Hindlimb muscle (tissue), 1 donor: Measurements from ENCODE around the gene NAIP. TPM values are rescaled to one million over a fixed set of nuclear protein-coding genes. Genes with fewer than 3 reads are reported as not detected.
"Not testable (repeated sequence)": the region's sequence is repeated elsewhere in the genome, so short reads cannot be mapped to it uniquely, and the experiment has no call there.

Experiments used
- DNase-seq: peaks from one replicate; pipeline ENCODE4 v3.0.0-alpha.2; 2013
- polyA plus RNA-seq: library from polyadenylated mRNA; unstranded; fragments of 120-200 nt; gene quantifications from one replicate; pipeline ENCODE4 v1.2.1, GENCODE V29; 2013; ENCODE audit not compliant: insufficient read length

Gene NAIP, protein sequence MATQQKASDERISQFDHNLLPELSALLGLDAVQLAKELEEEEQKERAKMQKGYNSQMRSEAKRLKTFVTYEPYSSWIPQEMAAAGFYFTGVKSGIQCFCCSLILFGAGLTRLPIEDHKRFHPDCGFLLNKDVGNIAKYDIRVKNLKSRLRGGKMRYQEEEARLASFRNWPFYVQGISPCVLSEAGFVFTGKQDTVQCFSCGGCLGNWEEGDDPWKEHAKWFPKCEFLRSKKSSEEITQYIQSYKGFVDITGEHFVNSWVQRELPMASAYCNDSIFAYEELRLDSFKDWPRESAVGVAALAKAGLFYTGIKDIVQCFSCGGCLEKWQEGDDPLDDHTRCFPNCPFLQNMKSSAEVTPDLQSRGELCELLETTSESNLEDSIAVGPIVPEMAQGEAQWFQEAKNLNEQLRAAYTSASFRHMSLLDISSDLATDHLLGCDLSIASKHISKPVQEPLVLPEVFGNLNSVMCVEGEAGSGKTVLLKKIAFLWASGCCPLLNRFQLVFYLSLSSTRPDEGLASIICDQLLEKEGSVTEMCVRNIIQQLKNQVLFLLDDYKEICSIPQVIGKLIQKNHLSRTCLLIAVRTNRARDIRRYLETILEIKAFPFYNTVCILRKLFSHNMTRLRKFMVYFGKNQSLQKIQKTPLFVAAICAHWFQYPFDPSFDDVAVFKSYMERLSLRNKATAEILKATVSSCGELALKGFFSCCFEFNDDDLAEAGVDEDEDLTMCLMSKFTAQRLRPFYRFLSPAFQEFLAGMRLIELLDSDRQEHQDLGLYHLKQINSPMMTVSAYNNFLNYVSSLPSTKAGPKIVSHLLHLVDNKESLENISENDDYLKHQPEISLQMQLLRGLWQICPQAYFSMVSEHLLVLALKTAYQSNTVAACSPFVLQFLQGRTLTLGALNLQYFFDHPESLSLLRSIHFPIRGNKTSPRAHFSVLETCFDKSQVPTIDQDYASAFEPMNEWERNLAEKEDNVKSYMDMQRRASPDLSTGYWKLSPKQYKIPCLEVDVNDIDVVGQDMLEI (N-terminal part only)
- 21.9 TPM for polyA plus RNA-seq

DNA sequence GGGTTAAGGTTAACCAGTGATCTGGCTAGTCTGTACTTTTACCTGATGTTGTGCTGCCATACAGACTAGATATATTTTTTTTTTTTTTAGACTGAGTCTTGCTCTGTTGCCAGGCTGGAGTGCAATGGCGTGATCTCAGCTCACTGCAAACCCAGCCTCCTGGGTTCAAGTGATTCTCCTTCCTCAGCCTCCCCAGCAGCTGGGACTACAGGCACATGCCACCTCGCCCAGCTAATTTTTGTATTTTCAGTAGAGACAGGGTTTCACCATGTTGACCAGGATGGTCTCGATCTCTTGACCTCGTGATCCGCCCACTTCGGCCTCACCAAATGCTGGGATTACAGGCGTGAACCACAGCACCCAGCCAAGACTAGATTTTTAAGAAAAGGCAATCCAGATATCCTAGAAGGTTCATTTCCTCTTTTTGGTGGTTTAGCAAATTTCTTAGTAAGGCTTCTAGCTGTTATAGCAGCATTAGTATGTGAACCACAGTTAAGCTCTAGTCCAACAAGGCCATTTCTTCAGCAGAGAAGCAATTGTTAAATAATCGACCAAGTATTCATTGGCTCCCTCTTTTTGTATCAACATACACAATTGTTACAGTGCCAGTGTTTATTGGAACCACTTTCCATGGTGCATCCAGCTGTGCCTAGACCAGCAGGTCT lies at the start of gene NAIP:
Gene NAIP (minus strand): TSS at position 51 of the 665 bp plus-strand sequence. CDS start 12,424 bp downstream, outside the sequence.
- not testable (repeated sequence) for DNase-seq

DNA sequence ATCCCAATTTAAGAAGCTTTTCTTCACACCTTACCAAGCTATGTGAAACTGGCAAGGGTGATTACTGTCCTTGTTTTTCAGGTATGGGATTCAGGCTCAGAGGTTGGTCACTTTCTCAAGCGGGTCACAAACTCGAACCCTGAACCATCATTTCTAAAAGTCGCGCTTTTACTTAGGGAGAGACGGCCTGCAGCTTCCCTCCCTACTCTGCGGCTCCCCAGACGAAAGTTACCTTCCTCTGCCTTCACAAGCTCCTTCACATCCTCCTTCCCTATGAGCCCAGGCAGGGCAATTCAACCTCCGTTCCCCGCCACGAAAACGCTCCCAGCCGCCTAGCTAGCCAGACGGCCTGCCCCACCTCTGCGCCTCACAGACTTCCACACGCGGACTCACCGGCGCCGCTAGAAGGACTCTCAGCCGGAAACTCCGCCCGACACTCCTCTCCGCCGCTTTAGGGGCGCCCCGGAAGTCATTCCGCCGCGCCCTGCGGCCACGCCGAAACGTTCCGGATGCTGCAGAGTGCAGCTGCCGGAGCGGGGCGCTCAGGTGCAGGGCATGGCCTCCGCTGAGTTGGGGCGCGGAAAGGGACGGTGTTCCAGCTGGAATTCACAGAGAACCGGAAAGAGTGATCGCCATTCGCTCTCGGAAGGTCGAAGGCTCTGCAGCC lies 42.3 kb upstream of the NAIP start, which contains the start of gene GTF2H2:
Gene GTF2H2 (minus strand): TSS at position 415 of the 667 bp plus-strand sequence. CDS start 4,913 bp downstream, outside the sequence.
- DNase-seq: not testable (repeated sequence)

DNA sequence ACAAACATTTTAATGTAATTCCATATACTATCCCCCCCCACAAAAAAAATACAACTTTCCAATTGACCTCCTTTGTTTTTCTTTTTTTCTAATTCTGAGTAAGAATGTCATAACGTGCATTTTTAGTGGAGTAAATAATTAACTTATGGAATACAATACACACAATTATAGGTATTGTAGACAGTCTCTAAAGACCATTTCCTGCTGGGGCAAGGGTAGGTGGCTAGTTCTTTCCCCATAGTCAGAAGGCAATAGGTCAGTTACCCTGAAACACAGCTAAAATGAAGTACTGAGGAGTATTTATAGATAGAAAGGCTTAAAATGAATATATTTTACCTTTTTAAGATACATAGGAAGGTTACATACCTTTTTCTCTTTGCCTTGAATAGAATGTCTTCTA lies 36.2 kb upstream of the NAIP start:
- not testable (repeated sequence) for DNase-seq

DNA sequence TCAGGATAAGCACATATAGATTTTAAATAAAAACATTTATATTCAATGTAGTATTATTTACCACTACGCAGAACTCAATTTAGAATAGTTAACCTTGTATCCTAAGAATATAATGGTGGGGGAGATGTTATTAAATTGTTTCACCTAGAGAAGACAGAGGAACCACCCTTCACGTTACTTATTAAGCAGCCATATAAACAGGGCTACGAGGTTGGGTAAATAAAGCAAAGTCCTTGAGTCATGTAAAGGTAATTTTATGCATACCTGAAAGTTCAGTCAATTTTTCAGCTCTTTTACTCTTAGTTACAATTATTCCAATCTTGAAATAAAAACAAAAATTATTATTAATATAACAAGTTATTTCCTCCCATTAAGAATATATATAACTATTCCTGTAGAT lies 34.3 kb upstream of the NAIP start:
- DNase-seq: not testable (repeated sequence)

DNA sequence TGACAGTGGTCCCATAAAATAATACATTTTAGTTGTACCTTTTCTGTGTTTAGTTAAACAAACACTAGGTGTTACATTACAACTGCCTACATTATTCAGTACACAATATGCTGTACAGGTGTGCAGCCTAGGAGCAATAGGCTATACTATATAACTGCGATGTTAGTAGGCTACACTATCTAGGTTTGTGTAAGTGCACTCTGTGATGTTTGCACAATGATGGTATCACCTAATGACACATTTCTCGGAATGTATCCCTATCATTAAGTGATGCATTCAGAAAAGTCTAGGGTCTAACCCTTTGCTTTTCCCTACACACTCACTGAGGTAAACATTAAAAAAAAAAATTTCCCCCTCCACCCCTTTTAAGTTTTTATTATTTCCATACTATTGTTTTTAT lies 19.7 kb upstream of the NAIP start:
- not testable (repeated sequence) for DNase-seq

DNA sequence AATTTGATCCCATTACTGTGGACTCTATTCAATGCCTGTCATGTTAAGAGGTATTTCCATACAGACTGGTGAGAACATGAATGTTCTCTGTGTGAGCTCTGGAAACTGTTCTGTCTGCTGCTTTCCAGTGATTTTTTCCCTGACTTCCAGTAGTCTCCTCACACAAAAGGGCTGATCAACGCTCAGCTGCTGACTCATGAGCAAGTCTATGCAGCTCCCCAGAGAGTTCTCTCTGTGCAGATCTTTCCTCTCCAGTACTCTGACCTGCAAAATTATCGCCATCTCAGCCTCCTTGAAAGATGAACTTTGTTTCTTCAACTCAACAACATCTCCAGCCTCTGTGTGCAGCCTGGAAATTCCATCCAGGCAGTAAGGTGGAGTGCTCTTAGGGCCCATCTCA lies 19.0 kb upstream of the NAIP start:
- not testable (repeated sequence) for DNase-seq

DNA sequence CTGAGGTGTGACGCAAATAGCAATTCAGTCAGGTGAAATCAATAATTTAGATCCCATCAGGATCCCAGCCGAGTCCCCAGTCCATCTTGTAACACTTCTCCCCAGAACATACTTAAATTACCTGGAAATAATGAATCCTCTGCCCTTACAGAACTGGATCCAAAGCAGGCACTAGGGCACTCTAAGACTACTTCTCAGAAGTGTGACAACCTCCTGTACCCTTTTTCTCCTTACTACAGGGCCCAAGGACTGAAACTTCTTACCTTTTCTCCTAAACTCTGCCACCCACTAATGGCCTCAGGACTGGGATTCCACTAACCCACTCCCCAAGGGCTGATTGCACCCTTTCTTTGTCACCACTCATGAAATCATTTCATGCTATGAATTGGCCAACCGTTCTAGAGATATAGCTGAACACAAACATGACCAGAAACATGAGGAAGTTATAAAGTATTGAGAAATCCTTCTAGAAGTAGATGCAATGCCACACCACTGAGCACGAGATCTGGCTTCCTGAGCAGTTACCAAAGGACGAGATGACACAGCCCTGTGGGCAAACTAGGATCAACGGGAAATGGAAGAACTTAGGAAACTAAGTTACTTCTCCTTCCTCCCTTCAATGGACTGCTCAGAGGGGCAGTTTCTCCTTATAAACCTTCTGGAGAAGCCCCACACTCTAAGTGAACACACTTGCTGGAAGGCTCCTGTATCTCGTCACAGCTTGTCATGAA lies 6.1 kb upstream of the NAIP start:
- DNase-seq: not testable (repeated sequence)

DNA sequence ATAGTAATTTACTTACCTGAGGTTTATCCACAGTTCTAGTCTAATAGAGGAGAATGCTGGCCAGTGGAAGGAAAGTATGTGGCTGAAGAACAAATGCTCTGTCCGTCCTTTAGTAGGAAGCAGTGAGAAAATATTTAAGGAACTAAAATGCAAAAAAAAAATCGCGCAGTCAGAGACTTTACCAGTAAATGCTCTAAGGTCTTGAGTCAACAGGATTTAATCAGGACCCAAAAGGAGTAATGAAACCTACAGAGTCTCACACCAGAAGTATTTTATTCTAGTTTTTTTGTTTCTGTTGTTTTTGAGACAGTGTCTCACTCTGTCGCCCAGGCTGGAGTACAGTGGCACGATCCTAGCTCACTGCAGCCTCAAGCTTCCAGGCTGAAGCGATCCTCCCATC lies 4.5 kb downstream of the NAIP start:
- DNase-seq: not testable (repeated sequence)

DNA sequence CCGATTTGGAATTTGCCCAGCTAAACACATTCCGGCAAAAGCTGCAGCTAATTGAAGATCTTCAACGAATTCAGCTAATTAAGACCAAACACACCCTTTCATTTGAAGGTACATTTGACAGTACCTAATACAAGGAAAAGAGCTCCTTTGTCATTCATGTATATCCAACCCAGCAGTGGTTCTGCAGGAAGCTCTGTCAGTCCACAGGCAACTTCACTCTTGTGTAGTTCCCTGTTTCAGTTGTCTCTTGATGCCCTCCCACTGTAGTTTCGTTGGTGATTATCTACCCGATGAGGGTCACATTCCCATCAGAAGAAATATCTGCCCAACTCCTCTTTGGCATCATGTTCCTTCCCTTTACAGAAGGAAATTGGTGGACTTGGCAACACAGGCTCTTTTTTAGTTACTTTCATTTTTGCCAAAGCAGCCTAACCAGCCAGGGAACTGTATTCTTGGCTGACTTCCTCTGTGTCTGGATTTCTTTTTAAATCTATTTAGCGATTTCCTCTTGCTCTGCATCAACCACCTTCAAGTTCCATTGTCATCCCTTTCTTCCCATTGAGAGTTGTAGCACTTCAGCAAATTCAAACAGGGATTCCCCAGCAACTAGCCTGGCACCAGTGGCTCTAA lies 6.6 kb downstream of the NAIP start:
- DNase-seq: not testable (repeated sequence)

DNA sequence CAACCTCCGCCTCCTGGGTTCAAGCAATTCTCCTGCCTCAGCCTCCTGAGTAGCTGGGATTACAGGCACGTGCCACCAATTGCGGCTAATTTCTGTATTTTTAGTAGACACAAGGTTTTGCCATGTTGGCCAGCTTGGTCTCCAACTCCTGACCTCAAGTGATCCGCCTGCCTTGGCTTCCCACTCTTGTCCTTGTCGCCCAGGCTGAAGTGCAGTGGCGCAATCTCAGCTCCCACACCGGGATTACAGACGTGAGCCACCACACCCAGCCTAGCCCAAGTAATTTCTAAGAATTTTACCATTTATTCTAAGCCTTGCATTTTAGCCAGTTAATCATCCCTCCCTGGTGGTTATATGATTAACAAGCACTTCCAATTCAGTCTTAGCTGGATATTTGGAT lies 11.0 kb downstream of the NAIP start:
- DNase-seq: no peak

DNA sequence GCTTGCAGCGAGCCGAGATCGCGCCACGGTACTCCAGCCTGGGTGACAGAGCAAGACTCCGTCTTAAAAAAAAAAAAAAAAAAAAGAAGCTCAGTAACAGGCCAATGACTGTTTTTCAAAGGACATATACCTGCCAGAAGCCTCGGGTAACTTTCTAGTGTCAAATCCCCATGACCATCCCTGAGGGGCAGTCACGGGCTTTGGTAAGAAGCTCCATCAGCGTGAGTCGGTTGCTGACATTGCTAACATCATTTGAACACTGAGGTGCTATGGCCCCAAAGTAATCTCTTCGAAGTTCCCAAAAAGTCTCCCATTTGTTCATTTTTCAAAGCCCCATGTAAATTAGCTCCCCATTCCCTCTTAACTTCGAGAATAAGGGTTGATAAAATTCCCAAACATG lies 11.6 kb downstream of the NAIP start:
- no peak for DNase-seq

DNA sequence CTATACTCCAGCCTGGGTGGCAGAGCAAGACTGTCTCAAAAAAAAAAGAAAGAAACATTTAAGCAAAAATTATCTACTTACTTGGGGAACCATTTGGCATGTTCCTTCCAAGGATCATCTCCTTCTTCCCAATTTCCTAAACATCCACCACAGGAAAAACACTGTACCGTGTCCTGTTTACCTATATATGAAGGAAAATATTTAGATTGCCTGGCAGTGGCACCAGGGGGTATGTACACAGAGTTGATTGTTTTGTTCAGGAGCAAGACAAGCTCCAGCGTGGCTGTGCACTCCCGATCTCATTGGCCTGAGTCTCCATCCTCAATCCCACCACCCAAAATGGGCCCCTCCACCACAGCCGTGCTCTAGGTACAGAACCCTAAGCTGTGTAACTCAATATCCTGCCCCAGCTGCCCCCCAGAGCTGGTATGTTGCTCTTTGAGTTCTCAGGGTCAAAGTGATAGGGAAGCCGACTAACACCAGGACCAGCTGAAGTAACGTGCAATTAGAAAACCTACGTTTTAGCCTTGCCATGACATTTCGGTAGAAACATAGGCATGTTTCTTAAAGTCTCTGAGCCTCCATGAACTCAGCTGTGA lies 13.8 kb downstream of the NAIP start:
- no peak for DNase-seq

DNA sequence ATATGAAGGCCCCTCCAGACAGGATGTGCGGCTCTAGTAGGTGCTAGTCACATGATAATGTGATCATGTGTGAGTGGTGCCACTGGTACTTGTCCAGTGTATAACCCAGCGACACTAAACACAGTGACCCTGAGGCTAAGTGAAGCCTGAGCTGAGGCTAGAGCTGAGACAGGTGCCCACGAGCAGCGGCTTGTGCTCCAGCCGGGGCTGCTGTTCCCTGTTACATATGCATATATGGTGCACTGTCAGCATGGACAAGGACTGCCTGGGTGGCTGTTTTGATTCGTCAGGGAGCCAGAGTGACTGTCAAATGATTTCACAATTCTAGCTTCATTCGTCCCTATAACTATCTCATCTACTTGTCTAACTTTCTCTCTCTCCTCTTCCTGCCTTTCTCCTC lies 18.2 kb downstream of the NAIP start:
- not testable (repeated sequence) for DNase-seq

DNA sequence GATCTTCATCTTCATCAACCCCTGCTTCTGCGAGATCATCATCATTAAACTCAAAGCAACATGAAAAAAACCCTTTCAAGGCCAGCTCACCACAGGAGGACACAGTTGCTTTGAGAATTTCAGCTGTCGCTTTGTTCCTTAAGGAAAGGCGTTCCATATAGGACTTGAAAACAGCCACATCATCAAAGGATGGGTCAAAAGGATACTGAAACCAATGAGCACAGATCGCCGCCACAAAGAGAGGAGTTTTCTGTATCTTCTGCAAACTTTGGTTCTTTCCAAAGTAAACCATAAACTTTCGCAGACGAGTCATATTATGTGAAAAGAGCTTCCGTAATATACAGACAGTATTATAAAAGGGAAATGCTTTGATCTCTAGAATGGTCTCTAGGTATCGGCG lies 40.3 kb downstream of the NAIP start:
- DNase-seq: not testable (repeated sequence)

DNA sequence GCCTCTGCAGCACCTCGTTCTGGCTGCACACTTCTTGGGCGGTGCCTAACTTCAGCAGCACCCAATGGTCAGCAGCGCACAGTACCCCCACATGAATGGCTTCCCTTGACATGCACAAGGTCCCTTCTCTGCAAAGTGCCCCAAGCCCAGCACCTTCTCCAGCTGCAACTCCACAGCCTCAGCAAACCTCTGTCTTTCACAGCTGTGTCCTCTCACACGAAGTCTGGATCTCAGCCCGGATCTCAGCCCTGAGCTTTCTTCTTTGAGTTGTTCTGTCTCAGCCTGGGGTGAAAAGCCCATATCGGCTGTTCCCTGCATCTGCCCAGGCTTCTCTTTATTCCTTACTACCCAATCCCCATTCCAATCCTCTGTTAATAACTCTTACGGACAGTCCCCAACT lies 57.9 kb downstream of the NAIP start:
- DNase-seq: not testable (repeated sequence)

DNA sequence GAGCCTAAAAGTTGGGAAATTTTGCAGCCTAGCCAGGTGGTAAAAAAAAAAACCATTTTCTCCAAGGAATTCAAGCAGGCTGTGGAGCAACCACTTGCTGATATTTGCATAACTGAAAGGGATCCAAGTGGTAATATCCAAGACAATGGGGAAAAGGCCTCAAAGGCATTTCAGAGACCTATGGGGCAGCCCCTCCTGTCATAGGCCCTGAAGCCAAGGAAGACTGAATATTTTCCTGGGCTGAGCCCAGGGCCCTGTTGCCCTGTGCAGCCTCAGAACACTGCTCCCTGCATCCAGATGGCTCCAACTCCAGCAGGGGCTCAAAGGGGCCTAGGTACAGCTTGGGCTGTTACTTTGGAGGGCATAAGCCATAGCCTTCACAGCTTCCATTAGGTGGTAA lies 60.6 kb downstream of the NAIP start:
- DNase-seq: not testable (repeated sequence)

DNA sequence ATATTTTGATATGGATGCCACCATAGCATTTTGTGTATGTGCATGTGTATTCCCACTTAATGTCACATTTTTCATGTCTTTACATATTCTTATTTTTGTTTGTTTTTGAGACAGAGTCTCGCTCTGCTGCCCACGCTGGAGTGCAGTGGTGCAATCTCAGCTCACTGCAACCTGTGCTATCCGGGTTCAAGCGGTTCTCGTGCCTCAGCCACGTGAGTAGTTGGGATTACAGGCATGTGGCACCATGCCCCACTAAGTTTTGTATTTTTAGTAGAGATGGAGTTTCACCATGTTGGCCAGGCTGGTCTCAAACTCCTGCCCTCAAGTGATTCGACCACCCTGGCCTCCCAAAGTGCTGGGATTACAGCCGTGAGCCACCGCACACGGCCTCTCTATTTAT lies 72.1 kb downstream of the NAIP start:
- not testable (repeated sequence) for DNase-seq

DNA sequence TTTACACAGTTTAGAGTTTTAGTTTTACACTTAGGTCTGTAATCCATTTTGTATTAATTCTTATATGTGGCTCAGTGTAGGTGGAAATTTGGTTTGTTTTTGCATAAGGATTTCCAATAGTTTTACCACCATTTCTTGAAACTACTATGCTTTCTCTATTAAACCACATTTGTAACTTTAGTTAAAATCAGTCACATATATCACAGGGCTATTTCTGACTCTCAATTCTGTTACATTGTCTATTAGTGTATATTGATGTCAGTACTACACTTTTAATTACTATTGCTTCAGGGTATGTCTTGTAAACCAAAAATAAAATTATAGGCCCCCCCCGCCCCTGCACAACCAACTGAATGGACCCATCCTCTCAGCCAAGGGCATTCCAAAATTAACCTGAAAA lies 92.6 kb downstream of the NAIP start:
- DNase-seq: not testable (repeated sequence)

DNA sequence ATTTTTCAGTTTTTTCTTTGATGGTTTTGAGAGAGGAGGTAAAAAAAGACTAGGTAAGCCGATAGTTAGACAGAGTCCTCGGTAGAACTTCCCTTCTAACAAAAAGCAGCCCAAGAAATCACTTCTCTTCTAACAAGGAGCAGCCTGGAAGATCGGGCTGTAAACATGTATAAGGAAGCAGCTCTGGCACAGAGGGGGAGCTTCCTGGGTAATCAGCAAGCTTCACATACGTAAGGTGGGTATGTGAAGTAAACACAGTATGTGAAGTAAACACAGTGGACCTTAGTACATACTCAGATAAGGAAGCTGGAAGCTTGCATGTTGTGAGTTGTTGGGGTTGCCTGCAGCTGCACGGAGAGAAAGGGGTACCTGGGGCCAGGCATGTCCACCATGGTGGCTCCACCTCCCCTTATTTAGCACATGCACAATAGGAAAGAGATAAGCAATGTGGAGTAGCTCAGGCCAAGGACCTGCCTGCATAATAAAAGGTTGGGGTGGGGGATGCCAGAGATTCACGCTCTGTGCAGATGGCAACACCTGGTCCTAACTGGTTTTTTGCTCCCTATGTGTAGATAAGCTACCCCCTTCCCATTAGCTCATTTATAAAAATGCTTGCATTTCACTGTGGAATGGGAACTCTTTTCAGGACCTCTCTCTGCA lies 93.3 kb downstream of the NAIP start:
- not testable (repeated sequence) for DNase-seq

DNA sequence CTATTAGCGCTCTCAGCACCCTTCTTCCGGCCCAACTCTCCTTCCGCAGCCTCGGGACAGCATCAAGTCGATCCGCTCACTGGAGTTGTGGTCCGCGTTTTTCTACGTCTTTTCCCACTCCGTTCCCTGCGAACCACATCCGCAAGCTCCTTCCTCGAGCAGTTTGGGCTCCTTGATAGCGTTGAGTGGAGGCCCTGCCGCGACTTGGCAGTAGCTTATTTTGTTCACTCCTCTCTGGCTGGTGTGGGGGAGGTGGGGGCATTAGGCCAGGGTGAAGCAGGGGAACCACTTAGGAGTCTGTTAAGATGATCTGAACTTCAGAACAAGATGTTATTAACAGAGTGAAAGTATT lies 100.0 kb downstream of the NAIP start:
- DNase-seq: not testable (repeated sequence)
